Activated CD4-positive, alpha-beta T cell treated with anti-CD3 and anti-CD28 coated beads, Interleukin-10, Interleukin-2, amounts not matched to agents 100 ng/mL and 50 ng/mL, durations not matched to agents 16 hours and 8 hours (primary cell): ENCODE results near the gene AUTS2.
A peak's percentile ranks its signal among the peaks of the same experiment; 100 is the strongest.
"Not testable (repeated sequence)": the region's sequence is repeated elsewhere in the genome, so short reads cannot be mapped to it uniquely, and the experiment has no call there.

ENCODE experiments used
- DNase-seq: peaks from one replicate; pipeline ENCODE4 v3.0.0-alpha.2; 2020

AUTS2 gene

DNA sequence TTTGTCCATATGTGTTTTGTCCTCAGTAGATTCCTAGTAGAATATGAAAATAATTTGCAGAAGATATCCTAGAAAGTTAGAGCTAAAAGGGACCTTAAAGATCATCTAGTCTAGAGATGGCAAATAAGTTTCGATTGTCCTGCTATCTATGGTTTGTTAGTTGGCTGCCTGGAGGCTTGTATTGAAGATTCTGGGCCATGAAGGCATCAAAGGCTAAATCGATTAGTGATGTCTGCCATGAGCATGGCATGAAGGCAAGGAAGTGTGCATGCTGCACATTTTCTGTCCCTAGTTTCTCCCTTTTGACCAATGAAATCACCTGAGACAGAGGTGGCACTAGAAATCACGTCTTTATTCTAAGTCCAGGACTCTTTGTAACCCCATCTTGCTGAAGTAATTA is 979.9 kb downstream of the AUTS2 start:
- no peak for DNase-seq

DNA sequence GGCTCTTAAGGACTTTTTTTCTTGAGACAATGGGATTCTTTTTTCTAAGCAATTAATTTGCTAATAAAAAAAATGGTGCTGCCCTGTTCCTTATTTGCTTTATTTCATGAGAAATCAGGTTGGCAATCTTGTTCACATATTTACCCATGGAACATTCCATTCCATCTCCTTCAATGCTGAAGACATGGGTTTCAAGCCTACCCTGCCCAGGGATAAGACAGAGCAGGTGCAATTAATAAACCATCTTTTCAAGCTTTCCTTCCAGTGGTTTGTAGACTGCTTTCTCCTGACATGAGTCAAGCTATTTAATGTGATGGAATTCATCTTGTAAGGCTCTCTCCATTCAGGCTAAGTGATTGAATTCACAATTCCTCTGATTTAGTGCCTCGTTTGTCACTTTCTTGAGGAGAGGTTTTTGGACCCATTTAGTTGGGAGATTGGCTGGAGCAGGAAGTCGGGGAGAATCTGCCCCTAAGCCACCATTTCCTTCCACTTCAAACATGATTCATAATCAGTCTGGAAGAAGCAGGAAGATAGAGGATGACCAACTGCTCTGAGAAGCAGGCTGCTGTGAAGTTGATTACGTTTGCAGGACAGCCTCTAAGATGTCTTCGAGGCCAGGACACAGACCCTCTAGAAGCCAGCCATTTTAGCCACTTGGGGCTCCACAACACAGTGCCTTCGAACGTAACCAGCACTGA is 981.3 kb downstream of the AUTS2 start:
- no peak for DNase-seq

DNA sequence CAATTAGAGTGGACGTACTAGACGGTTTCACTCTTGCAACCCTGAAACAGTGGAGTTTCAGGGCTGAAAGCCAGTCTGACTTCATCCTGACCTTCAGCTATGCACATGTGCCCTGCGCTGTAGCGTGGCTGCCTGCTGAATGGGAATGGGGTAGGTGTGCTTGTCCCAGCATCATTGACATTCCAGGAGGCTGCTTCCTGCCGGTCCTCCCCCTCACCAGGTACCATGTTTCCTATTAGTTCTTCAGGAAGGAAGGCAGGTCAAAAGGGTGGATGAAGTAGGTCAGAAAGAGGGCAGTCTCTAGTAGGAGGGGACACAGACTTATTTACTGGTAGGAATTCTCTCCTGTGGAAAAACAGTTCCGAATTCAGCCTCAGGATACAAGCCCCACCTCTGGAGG is 981.9 kb downstream of the AUTS2 start:
- DNase-seq: no peak

DNA sequence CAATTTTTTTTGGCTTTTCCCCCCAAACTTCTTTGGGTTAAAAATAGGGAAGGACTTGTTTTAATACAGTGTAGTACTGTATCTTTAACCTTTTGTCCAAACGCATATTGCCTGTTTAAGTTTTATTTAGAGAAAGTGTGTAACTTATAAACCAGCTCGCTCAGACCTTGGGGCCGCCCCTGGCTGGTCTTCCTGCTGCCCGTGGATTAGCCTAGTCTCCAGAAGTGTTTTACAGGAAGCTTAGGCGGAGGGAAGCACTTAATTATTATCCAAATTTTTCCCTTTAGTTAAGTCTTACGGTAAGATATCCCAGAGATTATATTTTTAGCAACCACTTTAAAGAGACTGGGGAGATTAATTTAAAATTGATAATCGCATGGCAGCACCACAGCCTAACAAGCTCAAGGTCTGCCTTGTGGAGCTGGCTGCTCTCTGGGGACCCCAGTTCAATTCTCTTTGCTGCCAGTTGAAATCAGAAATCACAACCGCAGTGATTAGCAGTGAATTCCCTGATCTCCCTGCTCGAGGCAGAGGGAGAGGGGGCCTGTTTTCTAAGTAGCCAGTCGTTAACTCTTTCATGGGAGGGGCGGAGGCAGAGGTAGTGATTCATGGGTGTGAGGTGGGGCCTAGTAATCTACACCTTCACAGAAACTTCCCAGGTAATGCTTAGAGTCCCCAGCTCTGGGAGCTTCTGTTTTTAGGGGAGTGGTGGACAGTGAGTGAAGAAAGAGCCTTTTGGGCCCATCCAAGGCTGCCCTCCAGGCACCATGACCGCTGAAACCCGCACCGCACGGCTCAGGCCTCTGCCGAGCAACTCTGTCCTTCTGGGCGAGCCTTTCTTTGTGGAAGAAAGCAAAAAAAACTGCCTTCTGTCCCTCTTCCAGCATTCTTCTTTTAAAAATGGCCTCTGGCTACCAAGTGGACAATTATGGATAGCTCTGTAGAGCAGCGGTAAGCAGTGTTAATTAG is 984.9 kb downstream of the AUTS2 start:
- DNase-seq: no peak

DNA sequence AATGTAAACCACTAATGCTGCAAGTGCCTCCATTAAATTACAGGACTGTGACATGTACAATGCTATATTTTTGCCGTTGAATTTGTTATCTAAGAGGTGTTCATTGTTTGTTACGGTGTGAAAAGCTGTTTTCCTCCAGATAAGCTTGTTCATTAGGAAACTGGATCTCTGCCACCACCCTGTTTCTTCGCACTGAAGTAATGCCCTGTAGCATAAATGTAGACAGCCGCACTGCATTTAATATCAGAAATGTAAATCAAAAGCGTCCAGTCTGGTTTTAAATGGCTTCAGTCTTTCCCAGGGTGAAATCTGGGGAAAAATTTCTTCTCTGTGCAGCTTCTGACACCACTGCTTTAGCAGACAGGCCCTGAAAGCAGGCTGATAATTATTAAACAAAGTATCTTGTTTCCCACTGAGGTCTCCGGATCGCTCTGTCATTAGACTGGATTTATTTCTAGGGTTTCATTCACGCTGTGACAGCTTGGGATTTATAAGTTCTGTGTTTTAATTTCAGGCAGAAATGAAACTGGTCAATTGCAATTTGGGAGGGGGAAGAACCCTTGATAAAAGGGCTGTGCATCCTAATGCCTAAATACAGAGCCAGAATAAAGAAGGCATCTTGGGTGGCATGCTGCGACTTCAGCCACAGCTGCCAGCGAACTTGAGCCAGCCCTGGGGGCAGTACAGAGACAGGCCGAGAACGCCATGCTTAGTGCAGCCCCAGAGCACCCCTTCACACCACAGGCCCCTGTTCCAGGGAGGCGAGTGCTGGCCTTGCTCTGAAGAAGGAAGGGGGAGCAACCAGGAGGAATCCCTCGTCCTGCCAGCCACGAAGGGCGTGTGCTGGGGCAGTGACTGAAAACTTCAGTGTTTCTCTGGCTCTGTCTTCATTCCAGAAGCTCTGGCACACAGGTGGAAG is 985.9 kb downstream of the AUTS2 start:
- DNase-seq: no peak

DNA sequence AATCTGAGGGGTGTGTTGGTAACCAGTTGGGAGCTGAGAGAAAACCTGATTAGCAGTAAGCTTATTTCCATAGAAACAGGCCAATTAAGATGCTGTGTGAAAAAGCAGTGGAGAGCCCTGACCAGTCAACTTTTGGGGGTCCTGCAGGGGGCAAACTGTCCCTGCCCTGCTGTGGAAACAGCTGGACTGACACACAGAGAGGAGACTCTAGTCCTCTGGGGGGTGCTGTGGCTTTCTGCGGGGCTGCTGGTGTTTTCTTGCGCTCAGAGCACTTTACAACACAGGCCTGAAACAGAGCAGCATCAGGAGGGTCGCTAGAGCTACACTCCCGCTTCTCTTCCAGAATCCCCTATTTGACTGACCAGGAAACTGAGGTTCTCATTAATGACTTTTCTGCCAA is 986.8 kb downstream of the AUTS2 start:
- no peak for DNase-seq

DNA sequence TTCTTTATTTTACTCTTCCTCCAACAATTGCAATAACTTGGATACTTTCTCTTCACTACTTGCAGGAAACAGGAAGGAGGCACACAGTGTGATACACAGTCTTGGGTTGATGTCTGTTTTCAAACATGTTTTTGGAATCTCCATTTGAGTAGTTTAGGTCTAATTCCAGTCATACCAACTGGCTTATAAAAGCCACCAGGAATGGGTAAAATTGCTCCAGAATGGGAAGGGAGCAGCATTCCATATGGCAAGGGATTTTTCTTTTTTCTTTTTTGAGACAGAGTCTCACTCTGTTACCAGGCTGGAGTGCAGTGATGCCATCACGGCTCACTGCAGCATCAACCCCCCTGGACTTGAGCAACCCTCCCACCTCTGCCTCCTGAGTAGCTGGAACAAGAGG is 988.5 kb downstream of the AUTS2 start:
- DNase-seq: no peak

DNA sequence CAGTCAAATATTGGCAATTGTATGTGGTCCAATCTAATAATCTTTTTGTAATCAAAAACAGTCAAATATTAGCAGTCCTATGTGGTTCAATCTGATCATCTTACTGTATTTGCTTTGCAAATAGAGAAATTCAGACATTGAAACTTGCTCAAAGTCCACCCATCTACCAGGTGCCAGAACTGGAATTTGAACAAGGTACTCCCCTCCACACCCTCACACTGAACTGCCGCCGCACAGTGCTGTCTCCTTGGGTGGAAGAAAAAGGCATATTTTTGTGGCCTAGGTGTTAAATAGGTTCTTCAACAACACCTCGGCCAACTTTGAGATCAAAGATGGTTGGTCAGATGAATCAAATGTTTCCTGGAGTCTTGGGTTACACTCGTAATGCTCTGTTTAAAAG is 989.5 kb downstream of the AUTS2 start:
- DNase-seq: no peak

DNA sequence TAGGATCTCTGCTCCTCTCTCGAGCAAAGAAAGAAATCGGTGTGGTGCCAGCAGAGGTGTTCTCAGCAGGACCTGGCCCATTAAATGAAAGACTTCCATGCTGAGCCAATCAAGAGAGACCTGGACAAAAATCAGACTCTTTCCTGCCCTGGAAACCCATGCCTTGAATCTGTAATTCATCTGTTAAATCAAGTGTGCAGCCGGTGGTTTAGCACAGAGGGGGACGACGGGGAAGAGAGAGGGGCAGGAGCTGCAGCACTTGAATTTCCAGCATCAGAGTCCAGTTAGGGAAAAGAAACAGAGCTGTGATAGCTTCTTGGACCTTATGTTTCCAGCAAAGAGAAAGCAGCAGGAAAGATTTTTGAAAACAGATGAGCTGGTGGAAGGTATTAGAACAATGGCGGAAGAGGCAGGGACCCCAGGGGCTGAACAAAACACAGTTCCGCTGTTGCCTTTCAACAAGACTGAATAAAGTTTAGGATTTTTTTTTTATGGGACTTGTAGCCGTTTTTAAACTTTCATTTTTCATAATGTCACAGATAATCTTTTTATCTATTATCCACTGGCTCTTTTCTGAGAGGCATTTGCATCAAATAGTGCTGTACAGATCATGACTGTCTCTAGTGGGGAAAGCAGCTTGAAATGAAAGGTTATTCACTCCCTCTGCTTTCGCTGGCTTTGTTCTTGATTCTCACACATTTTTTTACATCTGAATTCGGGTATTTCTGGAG is 990.1 kb downstream of the AUTS2 start:
- DNase-seq: no peak

DNA sequence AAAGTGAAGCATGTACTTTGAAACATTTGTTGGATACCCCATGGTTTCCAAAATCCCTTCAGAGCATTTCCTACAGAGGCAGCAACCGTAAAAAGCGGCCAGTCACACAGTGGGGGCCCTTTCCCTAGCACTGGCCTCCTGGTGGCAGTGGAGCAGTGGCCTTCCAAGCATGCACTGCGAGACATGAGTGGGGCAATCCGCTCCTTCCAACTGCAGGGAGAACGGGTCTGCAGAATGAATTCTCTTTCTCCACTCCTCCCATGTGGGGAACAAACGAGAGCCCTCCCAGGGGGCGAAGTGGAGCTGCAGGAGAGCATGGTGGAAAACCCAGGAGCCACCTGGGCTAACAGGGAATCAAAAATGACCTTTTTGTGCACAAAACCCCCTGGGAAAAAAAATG is 990.7 kb downstream of the AUTS2 start:
- no peak for DNase-seq

DNA sequence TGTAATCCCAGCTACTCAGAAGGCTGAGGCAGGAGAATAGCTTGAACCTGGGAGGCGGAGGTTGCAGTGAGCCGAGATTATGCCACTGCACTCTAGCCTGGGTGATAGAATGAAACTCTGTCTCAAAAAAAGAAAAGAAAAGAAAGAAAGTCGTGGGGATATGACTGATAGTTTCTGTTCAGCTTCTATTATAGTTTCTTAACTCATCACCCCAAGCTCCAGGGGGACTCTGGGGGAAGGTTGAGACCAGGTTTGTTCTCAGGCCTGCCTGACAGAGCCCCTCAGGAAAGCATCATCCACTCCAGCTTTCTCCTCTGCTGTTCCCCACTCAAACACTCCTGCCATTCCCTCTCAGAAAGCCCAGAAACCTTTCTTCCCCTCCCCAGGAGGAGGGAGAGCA is 991.3 kb downstream of the AUTS2 start:
- DNase-seq: no peak

DNA sequence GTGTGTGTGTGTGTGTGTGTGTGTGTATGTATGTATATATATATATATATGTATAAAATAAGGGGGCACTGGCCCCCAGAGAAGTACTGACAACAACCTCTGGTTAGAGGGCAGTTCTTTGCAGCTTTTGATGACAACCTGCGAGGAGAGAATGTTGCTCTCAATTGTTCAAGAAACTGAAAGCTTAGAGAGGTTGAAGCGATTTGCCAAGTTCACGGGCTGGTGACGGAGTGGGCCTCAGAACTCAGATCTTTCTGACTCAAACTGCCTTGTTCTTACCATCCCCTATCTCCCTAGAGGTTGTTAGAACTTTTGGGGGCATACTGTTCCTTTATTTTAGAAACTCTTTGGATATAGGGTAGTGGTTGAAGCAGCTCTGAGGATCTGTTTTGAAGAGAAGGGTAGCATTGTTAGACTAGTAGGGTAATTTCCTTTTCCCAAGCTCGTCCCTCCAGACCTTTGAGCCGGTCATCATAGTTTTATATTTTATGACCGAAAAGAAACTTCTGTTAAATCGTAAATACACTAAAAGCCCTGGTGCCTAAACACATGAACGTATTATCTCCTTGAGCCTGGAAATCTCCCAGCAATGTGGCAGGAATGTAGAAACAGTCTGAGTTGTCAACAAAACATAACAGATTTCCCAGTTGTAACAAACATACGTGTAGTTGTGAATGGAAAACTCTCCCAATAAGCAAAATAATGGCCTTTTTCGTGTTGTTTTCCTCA is 992.0 kb downstream of the AUTS2 start:
- DNase-seq: no peak

DNA sequence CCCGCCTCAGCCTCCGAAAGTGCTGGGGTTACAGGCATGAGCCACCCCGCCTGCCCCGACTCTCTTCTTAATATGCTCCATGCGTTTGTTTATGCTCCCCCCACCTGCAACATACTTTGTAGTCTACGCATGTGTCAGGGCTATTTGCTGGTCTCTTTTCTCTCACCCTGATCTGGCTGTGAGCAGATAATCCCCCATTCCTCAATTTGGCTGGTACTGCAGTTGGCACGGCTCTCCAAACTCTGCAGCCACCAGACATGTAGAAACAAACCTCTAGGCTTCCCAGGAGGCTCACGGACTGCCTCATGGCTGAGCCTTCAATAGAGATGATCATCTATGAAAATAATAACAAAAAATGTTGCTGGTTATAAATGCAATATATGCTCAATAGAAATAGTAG is 993.4 kb downstream of the AUTS2 start:
- DNase-seq: no peak

DNA sequence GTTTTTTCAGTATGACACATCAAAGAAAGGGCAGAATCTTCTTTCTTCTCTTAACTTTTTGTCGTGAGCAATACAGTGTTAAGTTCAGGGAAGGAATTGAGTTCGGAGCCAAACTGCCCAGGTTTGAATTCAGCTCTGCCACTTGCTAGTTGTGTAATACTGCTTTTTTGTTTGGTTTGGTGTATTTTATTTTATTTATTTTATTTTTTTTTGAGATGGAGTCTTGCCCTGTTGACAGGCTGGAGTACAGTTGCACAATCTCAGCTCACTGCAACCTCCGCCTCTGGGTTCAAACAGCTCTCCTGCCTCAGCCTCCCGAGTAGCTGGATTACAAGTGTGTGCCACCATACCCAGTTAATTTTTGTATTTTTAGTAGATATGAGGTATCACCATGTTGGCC is 993.9 kb downstream of the AUTS2 start:
- no peak for DNase-seq

DNA sequence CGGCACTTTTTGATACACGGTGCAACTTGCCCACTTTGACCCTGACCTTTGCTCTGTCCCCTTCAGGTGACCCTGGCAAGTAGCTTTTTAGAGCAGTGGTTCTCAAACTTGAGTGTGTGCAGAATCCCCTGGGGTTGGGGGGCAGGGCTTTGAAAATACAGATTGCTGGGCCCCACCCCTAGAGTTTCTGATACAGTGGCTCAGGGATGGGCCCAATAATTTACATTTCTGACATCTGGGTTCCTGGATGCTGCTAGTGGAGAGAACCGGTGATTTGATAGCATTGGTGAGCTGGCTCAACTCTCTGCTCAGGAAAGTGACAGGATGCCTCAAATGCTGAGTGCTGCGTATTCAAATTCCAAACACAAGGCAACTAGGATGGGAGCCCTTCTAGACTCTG is 995.9 kb downstream of the AUTS2 start:
- DNase-seq: no peak

DNA sequence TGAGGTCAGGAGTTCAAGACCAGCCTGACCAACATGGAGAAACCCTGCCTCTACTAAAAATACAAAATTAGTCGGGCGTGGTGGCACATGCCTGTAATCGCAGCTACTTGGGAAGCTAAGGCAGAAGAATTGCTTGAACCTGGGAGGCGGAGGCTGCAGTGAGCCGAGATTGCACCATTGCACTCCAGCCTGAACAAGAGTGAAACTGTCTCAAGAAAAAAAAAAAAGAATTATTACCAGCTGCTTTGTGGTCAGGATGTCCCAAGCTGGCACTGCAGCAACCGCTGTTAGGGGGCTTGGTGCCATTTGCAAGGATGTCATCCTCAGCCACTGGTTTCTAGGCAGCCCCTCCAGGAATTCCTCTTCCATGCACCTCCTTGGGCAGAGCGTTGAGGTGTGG is 996.6 kb downstream of the AUTS2 start:
- DNase-seq: not testable (repeated sequence)

DNA sequence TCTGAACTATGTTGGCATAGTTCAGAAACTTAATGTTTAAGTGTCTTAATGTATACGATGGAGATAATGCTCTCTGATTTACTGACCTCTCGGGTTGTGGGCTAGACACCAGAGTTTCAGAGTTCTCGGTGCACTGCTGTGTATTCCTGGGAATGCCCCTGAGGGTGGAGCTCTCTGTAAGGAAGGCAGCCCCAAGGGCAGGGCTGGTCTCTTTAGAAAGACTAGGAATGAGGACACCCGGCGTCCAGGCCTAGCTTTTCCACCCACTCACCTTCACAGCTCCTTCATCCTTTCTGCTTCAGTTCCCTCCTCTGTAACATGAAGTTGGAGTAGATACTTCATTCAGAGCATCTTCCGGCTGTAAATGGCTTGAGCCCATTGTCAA is 997.1 kb downstream of the AUTS2 start:
- DNase-seq: no peak

DNA sequence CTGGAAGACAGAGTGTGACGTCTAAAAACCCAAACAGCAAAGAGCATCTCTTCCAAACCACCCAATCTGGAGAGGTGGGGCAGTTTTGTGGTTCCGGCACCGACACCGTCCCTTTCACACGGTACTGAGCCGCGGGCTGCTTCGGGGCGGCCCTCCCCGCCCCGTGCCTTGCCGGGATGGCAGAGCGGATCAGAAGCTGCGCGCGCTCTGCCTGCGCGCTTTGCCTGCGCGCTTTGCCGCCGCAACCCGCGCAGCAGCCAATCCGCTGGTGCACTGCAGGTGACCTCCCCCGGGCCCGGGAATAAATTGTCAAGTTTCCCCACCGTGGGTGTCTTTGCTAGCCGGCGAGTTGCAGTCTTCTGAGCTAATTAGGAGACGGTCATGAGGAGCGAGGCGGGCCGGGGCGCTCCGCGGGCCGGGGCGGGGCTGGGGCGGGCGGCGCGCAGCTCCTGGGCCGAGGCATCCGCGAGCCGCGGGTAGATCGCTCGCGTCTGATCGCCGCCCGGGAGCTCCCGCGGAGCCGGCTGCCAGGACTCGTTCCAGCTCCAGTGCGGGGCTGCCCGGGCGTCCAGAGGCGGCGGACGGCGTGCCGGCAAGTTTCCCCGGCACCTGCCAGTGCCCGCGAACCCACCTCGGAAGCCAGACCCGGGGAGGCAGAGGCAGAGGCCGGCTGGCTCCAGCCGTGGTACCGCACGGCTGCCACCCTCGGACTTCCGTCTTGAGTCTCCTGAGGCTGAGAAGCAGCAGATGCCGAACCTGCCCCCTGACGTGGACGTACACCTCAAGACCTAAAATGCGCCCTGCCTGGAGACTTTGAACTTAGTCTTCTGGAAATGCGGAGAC is 997.7 kb downstream of the AUTS2 start:
- DNase-seq: peak; percentile 4

DNA sequence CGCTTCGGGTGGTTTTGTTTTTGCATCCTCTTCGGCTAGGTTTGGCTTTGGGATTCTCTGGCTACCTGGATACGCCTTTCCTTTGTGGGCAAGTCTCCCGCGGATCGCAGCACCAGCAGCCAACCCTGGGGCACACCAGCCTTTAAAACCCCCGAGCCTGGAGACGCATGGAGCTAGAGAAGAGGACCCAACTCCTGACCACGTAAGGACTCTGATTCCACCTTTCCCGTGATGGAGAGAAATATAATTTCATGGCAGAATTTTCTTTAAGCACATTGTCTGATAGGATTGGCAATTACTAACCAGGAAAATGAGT is 998.3 kb downstream of the AUTS2 start:
- no peak for DNase-seq

DNA sequence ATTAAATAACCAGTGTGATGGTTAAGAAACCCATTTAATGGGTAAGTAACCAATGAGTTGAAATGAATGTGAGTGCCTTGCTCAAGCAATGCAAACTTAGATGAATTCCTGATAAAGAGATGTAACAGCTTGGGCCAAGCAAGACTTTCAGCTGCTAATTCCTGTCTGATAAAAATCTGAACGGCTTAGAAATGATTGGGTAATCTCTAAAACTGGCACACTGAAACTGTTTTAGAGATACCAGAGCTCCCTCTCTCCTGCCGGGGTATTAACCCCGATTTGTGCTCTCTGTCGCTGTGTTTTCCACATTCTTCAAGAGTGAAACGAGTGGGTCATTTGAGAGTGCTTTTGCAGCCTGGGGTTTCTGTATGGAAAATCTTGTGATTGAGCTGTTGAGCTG is 998.8 kb downstream of the AUTS2 start:
- no peak for DNase-seq

DNA sequence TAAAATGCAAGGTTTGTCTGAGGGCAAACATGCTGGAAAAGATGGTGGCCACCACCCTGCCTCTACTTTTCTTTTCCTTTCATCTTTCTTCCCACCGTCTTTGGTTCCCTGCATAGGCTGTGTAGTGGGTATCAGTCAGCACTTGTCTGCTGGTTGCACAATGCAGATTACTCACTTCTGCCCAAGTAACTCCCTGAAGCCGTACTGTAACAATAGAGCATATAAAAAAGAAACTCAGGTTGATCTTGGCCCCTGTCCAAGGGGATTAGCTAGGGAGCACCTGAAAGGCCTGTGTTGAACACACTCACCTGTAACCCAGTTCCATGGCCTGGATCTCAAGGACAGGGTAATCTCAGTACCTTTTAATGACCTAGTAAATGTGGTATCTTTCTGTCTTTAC is 1000.7 kb downstream of the AUTS2 start:
- DNase-seq: no peak
